ENCODE results near the gene KNDC1. TPM values are rescaled to one million over a fixed set of nuclear protein-coding genes. Genes with fewer than 3 reads are reported as not detected.
A peak's percentile ranks its signal among the peaks of the same experiment; 100 is the strongest.

The KNDC1 gene
- total RNA-seq, 1 donor from 2014 or later: not detected

DNA sequence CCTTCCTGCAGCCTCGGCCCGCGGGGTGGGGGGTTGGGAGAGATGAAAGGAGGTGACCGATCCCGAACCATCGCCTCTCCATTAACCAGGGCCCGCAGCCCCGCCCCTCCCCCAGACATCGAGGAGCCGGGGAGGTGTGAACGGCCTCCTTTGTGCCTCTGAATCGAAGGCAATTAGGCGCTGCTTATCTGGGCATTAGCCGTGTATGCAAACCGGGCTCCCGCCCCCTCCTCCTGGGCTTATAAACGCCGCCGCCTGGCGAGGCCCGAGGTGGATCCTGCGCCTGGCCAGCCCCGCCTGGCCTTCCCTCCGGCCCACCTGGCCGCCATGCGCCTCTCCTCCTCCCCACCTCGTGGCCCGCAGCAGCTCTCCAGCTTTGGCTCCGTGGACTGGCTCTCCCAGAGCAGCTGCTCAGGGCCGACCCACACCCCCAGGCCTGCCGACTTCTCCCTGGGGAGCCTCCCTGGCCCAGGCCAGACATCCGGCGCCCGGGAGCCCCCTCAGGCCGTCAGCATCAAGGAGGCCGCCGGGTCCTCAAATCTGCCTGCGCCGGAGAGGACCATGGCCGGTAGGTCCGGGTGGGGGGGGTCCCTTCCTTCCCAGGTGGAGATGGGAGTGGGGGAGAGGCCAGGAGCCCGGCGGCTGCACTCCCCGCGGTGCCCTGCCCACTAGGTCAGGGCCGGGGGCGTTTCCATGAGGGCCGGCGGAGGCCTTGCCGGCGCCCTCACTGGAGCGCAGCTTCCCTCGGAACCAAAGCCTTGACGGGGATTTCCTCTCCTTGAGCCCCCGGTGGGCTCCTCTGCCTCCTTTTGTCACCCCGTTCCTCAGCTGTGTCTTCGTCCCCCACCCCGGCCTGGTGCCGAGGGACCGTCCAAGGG lies 77.8 kb downstream of the KNDC1 start, which contains the start of gene VENTX:
TSS of gene VENTX (plus strand) at position 268 of the 878 bp plus-strand sequence. CDS start at position 328, 60 bp downstream.
- no peak for ATAC-seq (ENCODE audit: poor library complexity)
- intact Hi-C loops (cut with DNase I): no loop called here
- DNase-seq: no peak

DNA sequence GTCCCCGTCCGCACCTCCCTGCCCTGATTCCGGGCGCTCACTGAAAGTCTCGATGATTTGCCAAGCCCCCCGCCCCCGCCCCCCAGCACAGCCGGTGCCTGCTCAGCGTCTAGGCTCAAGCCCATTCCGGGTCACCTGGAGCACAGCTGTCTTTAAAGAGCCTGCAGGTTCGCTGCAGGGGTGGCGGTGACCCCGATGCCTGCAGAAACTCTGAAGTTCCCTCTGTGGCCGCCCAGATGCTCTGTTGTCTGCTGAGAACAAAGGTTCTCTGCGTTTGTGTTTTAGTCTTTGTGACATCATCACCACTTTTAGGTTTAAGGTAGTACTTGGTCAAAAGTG lies 78.4 kb downstream of the KNDC1 start:
- ATAC-seq (ENCODE audit: poor library complexity) (no peak), DNase-seq (no peak)
- intact Hi-C loops (cut with DNase I): no loop called here

DNA sequence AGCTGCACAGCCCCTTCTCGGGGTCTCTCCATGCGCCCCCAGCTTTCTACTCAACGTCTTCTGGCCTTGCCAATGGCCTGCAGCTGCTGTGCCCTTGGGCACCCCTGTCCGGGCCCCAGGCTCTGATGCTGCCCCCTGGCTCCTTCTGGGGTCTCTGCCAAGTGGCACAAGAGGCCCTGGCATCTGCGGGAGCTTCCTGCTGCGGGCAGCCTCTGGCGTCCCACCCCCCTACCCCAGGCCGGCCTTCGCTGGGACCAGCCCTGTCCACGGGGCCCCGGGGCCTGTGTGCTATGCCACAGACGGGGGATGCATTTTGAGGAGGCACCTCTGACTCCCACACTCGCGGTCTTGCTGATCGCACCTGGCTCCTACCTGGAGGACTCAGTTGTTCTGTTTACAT lies 80.0 kb downstream of the KNDC1 start:
- no peak for ATAC-seq (ENCODE audit: poor library complexity)
- no peak for DNase-seq

DNA sequence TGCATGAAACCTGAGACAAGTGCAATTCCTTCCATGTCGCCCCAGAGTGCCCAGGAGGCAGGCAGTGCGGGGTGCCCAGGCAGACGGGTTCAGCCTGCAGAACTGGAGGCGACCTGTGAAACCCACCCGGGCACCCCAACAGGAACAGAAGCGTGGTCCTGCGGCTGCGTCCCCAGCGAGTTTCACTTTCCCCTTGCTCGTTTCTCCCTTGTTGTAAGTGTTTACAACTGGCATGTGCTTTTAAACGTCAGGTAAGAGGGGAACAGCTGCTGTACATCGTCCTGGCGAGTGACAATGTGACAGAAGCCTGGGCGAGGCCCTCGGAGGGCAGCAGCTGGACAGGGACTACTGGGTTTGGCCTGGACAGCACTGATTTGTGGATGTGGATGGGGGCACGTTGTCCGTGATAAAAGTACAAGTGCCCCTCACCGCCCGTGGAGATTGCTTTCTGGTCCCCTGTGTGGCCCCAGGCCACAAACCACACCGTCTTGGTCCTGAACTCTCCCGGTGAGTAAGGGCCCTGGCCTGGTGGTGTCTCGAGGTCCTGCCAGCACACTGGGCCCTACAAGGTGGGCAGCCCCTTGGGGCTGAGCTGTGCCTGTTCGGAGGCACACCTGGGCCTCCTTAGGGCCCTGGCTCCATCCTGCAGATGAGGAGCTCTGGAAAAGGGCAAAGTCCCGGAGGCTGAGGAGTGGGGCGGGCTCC lies 81.6 kb downstream of the KNDC1 start:
- intact Hi-C loops (cut with DNase I): no loop called here
- ATAC-seq (ENCODE audit: poor library complexity) (no peak), DNase-seq (no peak)

More for the DNA sequence above, 80.0 kb downstream of the KNDC1 start:
- intact Hi-C loops (cut with DNase I): no loop called here

DNA sequence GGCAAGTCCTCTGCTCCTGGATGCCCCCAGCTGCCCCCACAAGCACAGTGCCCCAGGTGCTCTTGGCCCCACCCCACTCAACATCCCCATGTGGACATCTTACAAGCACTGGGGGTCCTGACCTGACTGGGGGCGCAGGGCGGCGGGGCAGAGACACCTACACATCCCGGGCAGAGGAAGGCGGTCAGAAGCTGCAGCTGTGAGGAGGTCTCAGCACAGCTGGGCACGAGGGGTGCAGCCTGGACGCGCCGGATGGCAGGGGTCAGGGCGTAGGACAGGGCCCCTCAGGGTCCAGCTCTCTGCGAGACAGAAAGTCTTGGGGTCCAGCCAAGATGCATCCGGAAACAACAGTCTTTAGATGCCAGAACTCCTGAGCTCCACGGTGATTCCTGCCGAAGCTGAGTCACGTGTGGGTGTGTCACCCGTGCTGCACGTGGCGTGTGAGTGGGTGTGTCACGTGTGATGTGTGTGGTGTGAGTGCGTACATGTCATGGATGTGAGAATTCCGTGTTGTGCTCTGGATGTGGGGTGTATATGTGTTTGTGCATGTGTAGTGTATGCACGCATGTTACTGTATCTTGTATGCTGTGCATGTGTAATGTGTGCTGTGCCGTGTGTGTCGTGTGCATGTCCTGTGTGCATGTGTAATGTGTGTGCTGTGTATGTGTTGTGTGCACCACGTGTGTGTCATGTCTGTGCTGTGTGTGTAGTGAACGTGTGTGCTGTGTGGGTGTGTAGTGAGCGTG lies 82.8 kb downstream of the KNDC1 start:
- intact Hi-C loops (cut with DNase I): no loop called here
- ATAC-seq (ENCODE audit: poor library complexity) (no peak), DNase-seq (no peak)

DNA sequence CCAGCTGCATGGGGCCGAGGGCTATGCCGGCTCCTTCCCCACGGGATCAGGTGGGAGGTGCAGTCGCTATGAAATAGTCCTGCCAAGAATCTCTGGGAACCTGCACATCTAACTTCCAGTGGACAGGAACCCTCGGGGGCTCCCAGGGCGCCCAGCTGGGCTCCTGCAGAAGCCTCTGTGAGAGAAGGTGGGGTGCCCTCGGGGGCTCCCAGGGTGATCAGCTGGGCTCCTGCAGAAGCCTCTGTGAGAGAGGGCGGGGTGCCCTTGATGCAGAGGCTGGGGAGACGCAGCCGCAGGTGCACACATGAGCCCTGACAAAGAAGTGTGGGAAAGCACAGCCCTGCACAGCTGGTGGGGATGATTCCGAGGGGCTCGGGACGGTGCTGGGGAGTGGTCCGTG lies 83.6 kb downstream of the KNDC1 start:
- intact Hi-C loops (cut with DNase I): no loop called here
- DNase-seq (no peak), ATAC-seq (ENCODE audit: poor library complexity) (no peak)

DNA sequence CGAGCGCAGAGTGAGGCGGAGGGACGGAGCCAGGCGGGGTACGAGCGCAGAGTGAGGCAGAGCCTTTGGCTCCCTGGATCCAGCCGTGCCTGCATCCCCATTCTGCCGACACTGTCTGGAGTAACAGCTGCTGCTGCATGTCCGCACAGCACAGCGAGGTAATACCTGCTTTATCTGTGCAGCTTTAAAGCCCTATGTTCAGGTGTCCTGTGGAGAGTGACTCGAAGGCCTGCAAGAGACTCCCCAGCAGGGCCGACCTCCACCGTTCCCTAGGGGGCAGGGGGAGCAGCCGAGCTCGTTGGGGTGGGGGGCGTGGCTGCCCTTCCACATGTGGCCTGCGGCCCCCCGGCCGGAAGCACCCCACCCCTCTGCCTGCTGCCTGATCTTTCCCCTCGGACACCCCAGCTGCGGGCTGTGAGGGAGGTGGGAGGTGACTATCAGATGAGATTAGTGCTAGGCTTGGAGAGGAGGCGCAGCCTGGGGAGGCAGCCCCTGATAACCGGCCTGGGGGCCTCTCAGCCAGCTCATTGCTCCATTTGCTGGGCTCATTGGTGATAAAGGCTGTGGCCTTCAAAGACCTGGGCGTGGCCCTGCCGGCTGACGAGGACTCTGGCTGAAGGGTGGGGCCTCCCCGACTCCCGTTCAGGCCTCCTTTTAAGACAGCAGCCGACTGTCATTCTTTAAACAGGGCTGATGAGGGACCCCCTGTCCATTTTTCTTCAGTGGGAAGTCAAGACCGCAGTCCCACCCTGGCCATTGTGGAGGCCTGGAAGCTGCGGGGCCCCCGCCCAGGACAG lies 85.6 kb downstream of the KNDC1 start:
- intact Hi-C loops (cut with DNase I): no loop called here
- DNase-seq (no peak), ATAC-seq (ENCODE audit: poor library complexity) (peak; percentile 10)

DNA sequence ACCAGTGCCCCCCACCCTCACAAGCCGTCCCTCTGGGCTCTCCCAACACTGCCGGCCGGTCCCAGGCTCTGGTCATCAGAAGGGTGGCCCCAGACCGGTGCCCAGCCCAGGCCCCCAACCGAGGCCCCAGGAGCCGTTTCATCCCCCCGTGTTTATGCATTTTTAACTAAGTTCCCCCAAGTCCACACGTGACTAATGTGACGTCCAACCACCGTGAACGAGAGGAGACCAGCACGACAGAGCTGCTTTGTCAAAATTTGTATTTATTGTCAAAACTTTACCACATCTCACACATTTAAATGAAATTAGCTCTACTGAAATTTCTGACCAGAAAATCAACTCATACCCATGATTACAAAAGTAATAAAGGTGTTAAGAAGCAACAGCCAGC lies 86.2 kb downstream of the KNDC1 start:
- DNase-seq (no peak), ATAC-seq (ENCODE audit: poor library complexity) (no peak)
- intact Hi-C loops (cut with DNase I): no loop called here

DNA sequence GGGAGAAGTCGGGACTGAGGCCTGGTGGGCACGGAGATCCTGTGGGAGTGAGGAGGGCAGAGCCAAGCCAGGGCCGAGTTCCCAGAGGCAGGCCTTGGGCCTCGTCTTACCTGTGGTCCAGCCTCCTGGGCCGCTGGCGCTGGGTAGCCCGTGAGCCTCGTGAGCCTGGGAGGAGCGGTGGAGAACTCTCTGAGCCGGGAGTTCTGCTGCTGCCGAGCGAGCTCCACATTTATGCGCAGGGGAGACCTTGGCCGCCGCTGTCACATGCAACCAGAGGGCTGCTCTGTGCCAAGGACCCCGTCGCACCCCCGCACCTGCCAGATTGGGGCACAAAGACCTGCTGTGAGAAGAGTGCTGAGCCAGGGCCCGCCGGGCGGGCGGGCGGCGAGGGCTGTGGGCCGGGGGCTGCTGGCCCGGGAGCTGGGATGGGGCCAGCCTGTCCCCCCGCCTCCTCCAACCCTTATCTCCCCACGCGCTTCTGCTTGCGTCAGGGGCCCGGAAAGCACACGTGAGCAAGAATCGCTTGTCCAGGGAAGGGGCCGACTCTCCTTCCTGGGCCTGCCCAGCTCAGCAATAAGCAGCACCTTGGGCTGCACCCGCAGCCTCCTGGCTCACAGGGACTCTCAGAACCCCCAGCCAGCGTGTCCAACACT lies 87.8 kb downstream of the KNDC1 start:
- DNase-seq: no peak
- ATAC-seq (ENCODE audit: poor library complexity): no peak
- intact Hi-C loops (cut with DNase I): no loop called here

DNA sequence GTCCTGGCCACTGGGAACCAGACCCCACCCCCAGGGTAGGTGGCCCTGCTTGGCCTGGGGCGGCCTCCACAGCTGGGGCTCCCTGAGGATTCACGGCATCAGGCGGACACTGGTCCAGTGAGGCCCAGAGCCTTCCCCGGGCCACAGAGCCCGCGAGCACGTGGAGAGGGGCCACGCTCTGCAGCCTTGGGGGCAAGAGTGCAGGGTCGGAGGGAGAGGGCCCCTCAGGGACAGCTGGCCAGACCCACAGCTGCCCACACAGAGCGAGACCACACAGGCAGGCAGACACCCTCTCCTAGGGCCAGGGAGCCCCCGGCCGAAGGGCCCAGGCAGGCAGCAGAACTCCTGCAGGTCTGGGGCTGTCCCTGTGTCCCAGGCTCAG lies 88.3 kb downstream of the KNDC1 start:
- intact Hi-C loops (cut with DNase I): no loop called here

DNA sequence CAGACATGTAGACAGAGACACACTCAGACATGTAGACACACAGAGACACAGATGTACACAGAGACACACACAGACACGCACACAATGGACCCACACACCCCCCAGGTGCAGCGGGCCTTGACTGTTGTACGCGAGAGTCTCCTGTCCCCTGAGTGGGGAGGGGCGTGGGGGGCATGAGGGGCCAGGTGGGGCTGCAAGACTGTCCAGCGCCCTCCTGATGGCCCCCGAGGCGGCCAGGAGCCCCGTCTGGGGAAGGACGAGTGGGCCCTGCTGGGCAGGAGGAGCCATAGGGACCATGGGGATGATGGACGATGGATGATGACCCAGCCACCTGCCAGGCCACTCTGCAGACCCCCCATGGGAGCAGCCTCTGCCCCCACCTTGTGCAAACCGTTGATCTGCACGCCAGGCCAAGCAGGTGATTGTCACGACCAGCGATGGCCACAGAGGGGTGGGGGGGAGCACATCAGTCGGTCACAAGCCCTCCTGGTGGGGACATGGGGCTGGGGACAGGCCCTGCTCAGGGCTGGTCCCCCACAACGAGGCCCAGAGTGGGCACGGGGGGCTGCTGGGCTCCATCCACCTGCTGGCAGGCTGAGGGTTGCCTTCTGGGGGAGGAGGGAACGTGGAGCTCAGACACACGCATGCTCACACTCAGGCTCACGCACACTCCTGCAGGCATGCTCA lies 89.2 kb downstream of the KNDC1 start:
- DNase-seq (no peak), ATAC-seq (ENCODE audit: poor library complexity) (no peak)
- intact Hi-C loops (cut with DNase I): no loop called here

More for the DNA sequence above, 88.3 kb downstream of the KNDC1 start:
- DNase-seq (no peak), ATAC-seq (ENCODE audit: poor library complexity) (no peak)

DNA sequence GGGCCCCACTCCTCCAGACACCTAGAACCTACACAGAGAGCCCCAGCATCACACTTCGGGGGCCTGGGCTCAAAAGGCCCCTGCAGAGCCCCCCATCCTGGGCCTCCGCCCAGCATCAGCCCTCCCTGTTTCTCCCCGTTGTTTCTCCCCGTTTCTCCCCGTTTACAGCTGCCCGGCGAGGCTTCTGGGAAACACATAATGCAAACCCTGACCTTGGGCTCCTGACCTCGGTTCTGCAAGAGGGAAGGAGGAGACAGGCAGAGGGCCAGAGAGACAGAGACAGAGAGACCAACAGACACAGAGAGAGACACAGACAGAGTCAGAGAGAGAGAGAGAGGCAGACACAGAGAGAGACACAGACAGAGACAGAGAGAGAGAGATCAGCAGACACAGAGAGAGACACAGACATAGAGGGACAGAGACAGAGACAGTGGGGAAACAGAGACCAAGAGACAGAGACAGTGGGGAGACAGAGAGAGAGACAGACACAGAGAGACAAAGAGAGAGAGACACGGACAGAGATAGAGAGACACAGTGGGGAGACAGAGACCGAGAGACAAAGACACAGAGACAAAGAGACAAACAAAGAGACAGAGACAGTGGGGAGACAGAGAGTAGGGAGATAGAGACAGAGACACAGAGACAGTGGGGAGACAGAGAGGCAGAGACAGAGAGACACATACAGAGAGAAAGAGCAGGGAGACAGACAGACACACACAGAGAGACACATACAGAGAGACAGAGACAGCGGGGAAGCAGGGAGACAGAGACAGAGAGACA lies 90.1 kb downstream of the KNDC1 start:
- DNase-seq (no peak), ATAC-seq (ENCODE audit: poor library complexity) (no peak)
- intact Hi-C loops (cut with DNase I): no loop called here

DNA sequence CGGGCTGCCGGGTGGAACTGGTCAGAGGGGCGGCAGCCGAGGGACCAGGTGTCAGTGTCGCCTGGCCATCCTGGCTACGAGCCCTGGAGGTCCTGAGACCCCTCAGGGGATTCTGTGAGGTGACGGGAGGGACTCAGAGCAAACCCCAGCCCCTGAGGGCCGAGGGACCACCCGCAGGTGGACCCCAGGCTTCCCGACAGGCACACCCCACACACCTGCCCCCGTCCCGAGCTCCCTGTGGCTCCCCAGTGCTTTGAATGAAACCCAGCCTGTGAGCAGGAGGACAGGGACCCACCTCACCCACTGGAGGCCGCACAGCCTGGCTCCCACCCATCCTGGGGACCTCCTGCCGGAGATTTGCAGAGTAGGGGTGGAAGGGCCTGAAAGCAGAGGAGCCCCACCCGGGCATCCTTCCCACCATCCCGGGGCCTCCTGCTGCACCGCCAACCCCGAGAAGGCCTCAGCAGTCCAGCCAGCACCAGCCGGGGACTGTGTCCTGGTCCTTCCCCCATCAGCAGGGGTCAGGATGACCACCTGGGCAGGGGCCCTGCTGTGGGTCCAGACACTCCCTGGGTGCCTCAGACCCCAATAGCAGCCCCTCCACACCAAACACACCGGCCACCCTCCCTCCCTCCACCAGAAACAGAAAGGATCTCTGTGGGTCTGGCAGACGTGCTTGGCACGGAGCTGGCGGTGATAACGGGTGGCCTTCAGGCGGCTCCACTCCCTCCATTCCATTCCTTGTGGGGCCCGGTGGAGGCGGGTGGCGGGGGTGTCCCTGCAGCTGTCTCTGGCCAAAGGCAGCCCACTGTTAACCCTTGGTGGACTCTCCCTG lies 91.6 kb downstream of the KNDC1 start:
- DNase-seq (no peak), ATAC-seq (ENCODE audit: poor library complexity) (peak; percentile 57)
- intact Hi-C loops (cut with DNase I): no loop called here

DNA sequence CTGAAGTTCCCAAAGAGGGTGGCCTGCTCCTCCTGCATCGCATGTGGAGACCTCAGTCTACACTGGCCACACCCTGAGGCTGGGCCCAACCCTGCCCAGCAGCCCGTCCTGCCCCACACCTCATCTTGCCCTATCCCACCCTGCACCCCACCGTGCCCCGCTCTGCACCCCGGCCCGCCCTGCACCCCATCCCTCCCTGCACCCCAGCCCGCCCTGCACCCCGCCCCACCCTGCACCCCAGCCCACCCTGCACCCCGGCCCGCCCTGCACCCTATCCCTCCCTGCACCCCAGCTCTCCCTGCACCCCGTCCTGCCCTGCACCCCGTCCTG lies 92.2 kb downstream of the KNDC1 start:
- DNase-seq: no peak
- intact Hi-C loops (cut with DNase I): no loop called here

DNA sequence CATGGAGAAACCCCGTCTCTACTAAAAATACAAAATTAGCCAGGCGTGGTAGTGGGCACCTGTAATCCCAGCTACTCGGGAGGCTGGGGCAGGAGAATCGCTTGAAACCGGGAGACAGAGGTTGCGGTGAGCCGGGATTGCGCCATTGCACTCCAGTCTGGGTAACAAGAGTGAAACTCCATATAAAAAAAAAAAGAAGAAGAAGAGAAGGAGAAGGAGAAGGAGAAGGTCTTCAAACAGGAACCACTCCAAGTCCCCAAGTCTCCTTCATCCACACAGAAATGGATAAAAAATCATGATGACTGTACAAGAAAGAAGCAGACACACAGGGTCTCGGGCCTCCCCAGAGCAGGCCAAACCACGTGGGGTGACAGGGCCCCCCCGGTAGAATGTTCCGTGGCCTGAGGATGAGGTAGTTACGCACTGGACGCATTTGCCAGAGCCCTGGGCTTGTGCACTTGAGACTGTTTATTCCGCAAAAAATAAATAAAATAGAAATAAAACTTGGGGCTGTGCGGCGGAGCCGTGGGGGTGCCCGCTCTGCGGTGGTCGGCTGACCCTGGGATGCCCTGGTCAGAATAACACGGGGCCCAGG lies 93.4 kb downstream of the KNDC1 start:
- intact Hi-C loops (cut with DNase I): no loop called here
- ATAC-seq (ENCODE audit: poor library complexity): no peak

More for the DNA sequence above, 92.2 kb downstream of the KNDC1 start:
- ATAC-seq (ENCODE audit: poor library complexity): no peak

More for the DNA sequence above, 93.4 kb downstream of the KNDC1 start:
- DNase-seq: no peak

Measured in Right ventricle myocardium superior (tissue), 1 donor.